ELR (cell line): ENCODE measurements around the gene SUGCT.

Source experiments
- DNase-seq: peaks from one replicate; pipeline ENCODE4 v3.0.0-alpha.2; 2015; ENCODE audit warnings: low read depth

SUGCT gene

GRCh38 chr7:40676221-40676620, 541.4 kb downstream of the SUGCT start:
- DNase-seq = no peak

- DNase-seq = peak; percentile 48
Observed at GRCh38 chr7:40680657-40681056, 545.9 kb downstream of the SUGCT start.

- no peak for DNase-seq
Observed at GRCh38 chr7:40682696-40683095, 547.9 kb downstream of the SUGCT start.

GRCh38 chr7:40694026-40694809, 559.4 kb downstream of the SUGCT start:
- DNase-seq = no peak

- no peak for DNase-seq
Observed at GRCh38 chr7:40694991-40695390, 560.2 kb downstream of the SUGCT start.

GRCh38 chr7:40697653-40698052, 562.8 kb downstream of the SUGCT start:
- DNase-seq = no peak

- DNase-seq = peak; percentile 40
Observed at GRCh38 chr7:40698214-40698920, 563.6 kb downstream of the SUGCT start.

GRCh38 chr7:40698921-40699260, 564.1 kb downstream of the SUGCT start:
- DNase-seq = no peak

- no peak for DNase-seq
Observed at GRCh38 chr7:40700653-40701421, 566.0 kb downstream of the SUGCT start.

- no peak for DNase-seq
Observed at GRCh38 chr7:40701836-40702551, 567.2 kb downstream of the SUGCT start.

- no peak for DNase-seq
Observed at GRCh38 chr7:40704172-40704571, 569.4 kb downstream of the SUGCT start.

GRCh38 chr7:40706829-40707228, 572.0 kb downstream of the SUGCT start:
- DNase-seq = no peak

- peak; percentile 36 for DNase-seq
Observed at GRCh38 chr7:40709062-40709964, 574.5 kb downstream of the SUGCT start.

GRCh38 chr7:40711706-40712105, 576.9 kb downstream of the SUGCT start:
- no peak for DNase-seq

GRCh38 chr7:40714363-40715052, 579.7 kb downstream of the SUGCT start:
- DNase-seq = no peak

- no peak for DNase-seq
Observed at GRCh38 chr7:40715053-40715430, 580.2 kb downstream of the SUGCT start.

- DNase-seq = no peak
Observed at GRCh38 chr7:40716052-40716451, 581.2 kb downstream of the SUGCT start.

GRCh38 chr7:40717242-40717641, 582.4 kb downstream of the SUGCT start:
- peak; percentile 52 for DNase-seq

- peak; percentile 63 for DNase-seq
Observed at GRCh38 chr7:40720416-40720815, 585.6 kb downstream of the SUGCT start.

- DNase-seq = no peak
Observed at GRCh38 chr7:40721342-40721949, 586.6 kb downstream of the SUGCT start.
